Heart left ventricle (tissue), 16 donors: ENCODE measurements around the gene FNIP1. TPM values are rescaled to one million over a fixed set of nuclear protein-coding genes. Genes with fewer than 3 reads are reported as not detected.

Experiments
- ATAC-seq, 4 donors: fragments of 200-7000 bp; cut with Tn5 transposase; one replicate each; pipeline ENCODE4 v1.9.1; 2020 to 2022; ENCODE audit warnings: moderate library complexity in 4 of 4, mild to moderate bottlenecking in 3 of 4, moderate number of reproducible peaks in 1 of 4
- DNase-seq, 5 donors: peaks; one replicate each; pipeline ENCODE4 v3.0.0-alpha.2; 2020
- H3K27ac ChIP-seq, 12 donors: fragments of 200-600 bp; sonication (generic) in 4 of 12; one replicate each; pipeline versions ENCODE4 v1.5.0 to v1.8.0; 2016 to 2022; ENCODE audit warnings: mild to moderate bottlenecking in 2 of 12
- H3K27me3 ChIP-seq, 9 donors: fragments of 200-600 bp; sonication (generic) in 2 of 9; one replicate each; pipeline versions ENCODE4 v1.5.1 to v1.8.0; 2016 to 2022; ENCODE audit warnings: mild to moderate bottlenecking in 3 of 9
- H3K36me3 ChIP-seq, 9 donors: fragments of 200-600 bp; sonication (generic) in 2 of 9; one replicate each; pipeline versions ENCODE4 v1.5.0 to v1.8.0; 2018 to 2022; ENCODE audit warnings: mild to moderate bottlenecking in 2 of 9
- H3K4me1 ChIP-seq, 12 donors: fragments of 200-600 bp; sonication (generic) in 4 of 12; one replicate each; pipeline versions ENCODE4 v1.5.0 to v1.8.0; 2016 to 2022; ENCODE audit warnings: mild to moderate bottlenecking in 3 of 12
- H3K4me3 ChIP-seq, 12 donors: fragments of 200-600 bp; sonication (generic) in 4 of 12; one replicate each; pipeline versions ENCODE4 v1.5.0 to v1.8.0; 2017 to 2022; ENCODE audit warnings: mild to moderate bottlenecking in 9 of 12, moderate library complexity in 4 of 12
- H3K9me3 ChIP-seq, 12 donors: fragments of 200-600 bp; sonication (generic) in 4 of 12; one replicate each; pipeline versions ENCODE4 v1.5.0 to v1.8.0; 2016 to 2022; ENCODE audit warnings: mild to moderate bottlenecking in 1 of 12
- CTCF ChIP-seq, 12 donors: fragments of 200-600 bp; sonication (generic) in 4 of 12; IDR thresholded peaks; one replicate each; pipeline versions ENCODE4 v1.5.0 to v1.8.0; 2018 to 2022; ENCODE audit warnings: antibody characterized with exemption in 12 of 12, mild to moderate bottlenecking in 5 of 12
- POLR2A ChIP-seq, 2 donors: fragments of 450-650 bp; IDR thresholded peaks; one replicate each; pipeline ENCODE4 v1.6.1; 2017; ENCODE audit warnings: antibody characterized with exemption in 2 of 2, mild to moderate bottlenecking in 2 of 2, moderate library complexity in 2 of 2
- WGBS, 4 donors: extraction: QIAGEN DNeasy Blood & Tissue Kit in 2 of 4; methylation state at CpG; one replicate each; pipeline versions ENCODE4 v1.1.5 to v1.1.7; 2013 to 2018; 5-methylcytosine and 5-hydroxymethylcytosine counted together
- intact Hi-C, 10 donors: fragments of 100-400 bp; cut with DNase I; formaldehyde crosslinking; loops; one replicate each; pipeline versions ENCODE4 v1.11.1 to v1.14.2; 2022
- polyA plus RNA-seq, 2 donors: library from polyadenylated mRNA; stranded (reverse); fragments of 200-250 nt; gene quantifications; one replicate each; pipeline ENCODE4 v1.2.3, GENCODE V29; 2013
- total RNA-seq, 9 donors: library from RNA; depleted of rRNA in 2 of 9; stranded (reverse); fragments of >200 nt in 2 of 9; fragmentation: NEBNext Ultra II Directional in 3 of 9; extraction: Animal tissue kit (Norgen Biotek cat#: 25700) in 3 of 9; gene quantifications; one replicate each; pipeline versions ENCODE4 v1.1.0 to v1.2.4, GENCODE V29; 2016 to 2023
- donor health status: ischemic (EF 13 %, LVEDD 7.1; RV severe dilation, severe dysfunction).
- donor health status: healthy with polysubstance abuse.
- donor health status: DM: no; HTN: yes; CAD: no.
- donor health status: DM: no; HTN: no; CAD: no.
- donor health status: ischemic (EF 25% LVEDD 6.9; RV normal size, moderate dysfunction).
- donor health status: ischemic (EF 25% LVEDD 5.7; RV mildly dilated, moderate dysfunction).
- donor health status: healthy.
- donor health status: DM: yes; HTN: yes; CAD: no.
- donor health status: ischemic (EF 35%, LVEDD 5.7; RV mildly dilated, moderate dysfunction).
- donor health status: nonischemic (EF 11% LVEDD 7.7; RV severe dilation, severe dysfunction).
- donor health status: DM: yes; HTN: yes; CAD: no.
- donor health status: PGD.
- donor health status: ischemic (EF 29% LVEDD 5.4; RV normal size, mild dysfunction).
- donor health status: nonischemic (EF 23%, LVEDD 6.1; RV moderate dilation, normal function).

FNIP1 gene
- total and polyA plus RNA-seq, 11 donors: 5.6 to 41.3 (median 33.7) TPM

- no peaks in the 10 kb centered on the region for H3K27me3 ChIP-seq
- 63 to 78% (median 73%) methylated on average over 1 of the region's 1 CpG for WGBS, 4 donors
- ATAC-seq (peak in 1 of 4 donors; percentile 17), DNase-seq (no peak)
- no peaks in the 10 kb centered on the region for H3K36me3 ChIP-seq
- intact Hi-C loops: loop anchor here in 3 of 10 donors (5.0 kb wide), 1 partner anchor 39 kb away; the partner anchor contains the start of gene FNIP1 (in 3 of the 3)
- H3K4me3 ChIP-seq: peak overlapping the region in 1 of 12 donors; percentile 24
- H3K4me1 ChIP-seq: peaks cover 0 to 71% (median 42%) of the 10 kb centered on the region in 12 donors
- TF ChIP-seq POLR2A (IDR thresholded peaks at IDR 0.05): no peak
- no peaks in the 10 kb centered on the region for H3K9me3 ChIP-seq
- H3K27ac ChIP-seq: peak overlapping the region; percentile 37 to 83 (median 70)
Observed at GRCh38 chr5:131757830-131758519, 38.8 kb downstream of the FNIP1 start.

GRCh38 chr5:131756942-131757341 is 39.9 kb downstream of the FNIP1 start:
- no peak for DNase-seq
- TF ChIP-seq CTCF (IDR thresholded peaks at IDR 0.05) (no peak), POLR2A (IDR thresholded peaks at IDR 0.05) (no peak)
- no peak for ATAC-seq
- Histone ChIP-seq H3K27me3 (no peaks in the 10 kb centered on the region), H3K36me3 (no peaks in the 10 kb centered on the region), H3K27ac (peak overlapping the region in 9 of 12 donors; percentile 25 to 83 (median 74)), H3K4me1 (peaks cover 0 to 71% (median 42%) of the 10 kb centered on the region in 12 donors), H3K4me3 (no peak overlapping the region), H3K9me3 (no peaks in the 10 kb centered on the region)
- intact Hi-C loops: loop anchor here in 3 of 10 donors (5.0 kb wide), 1 partner anchor 40 kb away; the partner anchor contains the start of gene FNIP1 (in 3 of the 3)
- WGBS, 4 donors: 12 to 36% (median 22%) methylated on average over 1 of the region's 1 CpG

GRCh38 chr5:131754363-131754762 is 42.5 kb downstream of the FNIP1 start:
- no peaks in the 10 kb centered on the region for H3K9me3 ChIP-seq
- H3K27me3 ChIP-seq: no peaks in the 10 kb centered on the region
- intact Hi-C loops: no loop called here
- peaks cover 0 to 56% (median 31%) of the 10 kb centered on the region in 12 donors for H3K4me1 ChIP-seq
- DNase-seq (no peak), ATAC-seq (no peak)
- H3K36me3 ChIP-seq: no peaks in the 10 kb centered on the region
- no peak overlapping the region for H3K4me3 ChIP-seq
- TF ChIP-seq CTCF (IDR thresholded peaks at IDR 0.05) (no peak), POLR2A (IDR thresholded peaks at IDR 0.05) (no peak)
- peak overlapping the region in 2 of 12 donors; percentile 4 to 6 for H3K27ac ChIP-seq
- 58 to 72% (median 65%) methylated on average over 1 of the region's 1 CpG for WGBS, 4 donors

- no peak for DNase-seq
- Histone ChIP-seq H3K4me1 (peaks cover 0 to 36% (median 13%) of the 10 kb centered on the region in 12 donors), H3K27me3 (no peaks in the 10 kb centered on the region), H3K4me3 (no peak overlapping the region), H3K9me3 (no peaks in the 10 kb centered on the region), H3K27ac (no peak overlapping the region), H3K36me3 (no peaks in the 10 kb centered on the region)
- TF ChIP-seq CTCF (IDR thresholded peaks at IDR 0.05) (no peak), POLR2A (IDR thresholded peaks at IDR 0.05) (no peak)
- no peak for ATAC-seq
- intact Hi-C loops: no loop called here
- WGBS, 4 donors: 84 to 99% (median 91%) methylated on average over 2 of the region's 2 CpGs
Observed at GRCh38 chr5:131751506-131751905, 45.3 kb downstream of the FNIP1 start.
